DMS 273 (cell line): ENCODE measurements around the gene GNG2.

Experiments
- DNase-seq: peaks from one replicate; lab custom pipeline; 2025; ENCODE audit not compliant: unreplicated experiment; lab: John Stamatoyannopoulos, UW

Gene GNG2

GRCh38 chr14:51855234-51855633, 5.2 kb upstream of the GNG2 start:
- DNase-seq: peak; percentile 12

GRCh38 chr14:51856792-51857296, 3.6 kb upstream of the GNG2 start:
- DNase-seq: no peak

- DNase-seq: no peak
These were observed 1.3 kb upstream of the GNG2 start for GRCh38 chr14:51859131-51859530.

GRCh38 chr14:51860825-51861499, 550 bp downstream of the GNG2 start:
- peak; percentile 48 for DNase-seq

GRCh38 chr14:51862176-51862796, 1.9 kb downstream of the GNG2 start:
- DNase-seq: peak; percentile 31

- DNase-seq: peak; percentile 36
These were observed 2.4 kb downstream of the GNG2 start for GRCh38 chr14:51862860-51863259.

- DNase-seq: no peak
These were observed 5.7 kb downstream of the GNG2 start for GRCh38 chr14:51865953-51866747.

GRCh38 chr14:51867741-51868140, 7.3 kb downstream of the GNG2 start:
- no peak for DNase-seq

- DNase-seq: no peak
These were observed 8.0 kb downstream of the GNG2 start for GRCh38 chr14:51868405-51868804.

GRCh38 chr14:51869411-51870100, 9.1 kb downstream of the GNG2 start:
- DNase-seq: no peak

GRCh38 chr14:51870606-51871005, 10.2 kb downstream of the GNG2 start:
- no peak for DNase-seq

GRCh38 chr14:51871846-51872245, 11.4 kb downstream of the GNG2 start:
- DNase-seq: no peak

- no peak for DNase-seq
These were observed 12.0 kb downstream of the GNG2 start for GRCh38 chr14:51872396-51872795.

GRCh38 chr14:51873221-51873893, 12.9 kb downstream of the GNG2 start:
- peak; percentile 68 for DNase-seq

- DNase-seq: no peak
These were observed 17.4 kb downstream of the GNG2 start for GRCh38 chr14:51877810-51878209.

- no peak for DNase-seq
These were observed 18.8 kb downstream of the GNG2 start for GRCh38 chr14:51879170-51879569.

- no peak for DNase-seq
These were observed 20.6 kb downstream of the GNG2 start for GRCh38 chr14:51880835-51881580.

- DNase-seq: no peak
These were observed 21.2 kb downstream of the GNG2 start for GRCh38 chr14:51881636-51882035.

- DNase-seq: no peak
These were observed 22.8 kb downstream of the GNG2 start for GRCh38 chr14:51883232-51883631.
